Measurements from ENCODE around the gene MGAT5B.

MGAT5B gene

GRCh38 chr17:76905036-76905435 is 36.8 kb downstream of the MGAT5B start:
- no peak for DNase-seq (ENCODE audit: low read depth, low spot score)

GRCh38 chr17:76905836-76906235 is 37.6 kb downstream of the MGAT5B start:
- no peak for DNase-seq (ENCODE audit: low read depth, low spot score)

GRCh38 chr17:76906463-76906862 is 38.3 kb downstream of the MGAT5B start:
- no peak for DNase-seq (ENCODE audit: low read depth, low spot score)

GRCh38 chr17:76907352-76907751 is 39.1 kb downstream of the MGAT5B start:
- no peak for DNase-seq (ENCODE audit: low read depth, low spot score)

- peak; percentile 84 for DNase-seq (ENCODE audit: low read depth, low spot score)
Measured at GRCh38 chr17:76909971-76910760, 42.0 kb downstream of the MGAT5B start.

- DNase-seq (ENCODE audit: low read depth, low spot score), result no peak
Measured at GRCh38 chr17:76911299-76912017, 43.3 kb downstream of the MGAT5B start.

GRCh38 chr17:76912421-76913164 is 44.4 kb downstream of the MGAT5B start:
- DNase-seq (ENCODE audit: low read depth, low spot score), result no peak

GRCh38 chr17:76914937-76915336 is 46.7 kb downstream of the MGAT5B start:
- DNase-seq (ENCODE audit: low read depth, low spot score), result no peak

- no peak for DNase-seq (ENCODE audit: low read depth, low spot score)
Measured at GRCh38 chr17:76915840-76916510, 47.8 kb downstream of the MGAT5B start.

GRCh38 chr17:76917829-76918228 is 49.6 kb downstream of the MGAT5B start:
- DNase-seq (ENCODE audit: low read depth, low spot score), result no peak

- DNase-seq (ENCODE audit: low read depth, low spot score), result no peak
Measured at GRCh38 chr17:76918811-76919210, 50.6 kb downstream of the MGAT5B start.

- DNase-seq (ENCODE audit: low read depth, low spot score), result peak; percentile 25
Measured at GRCh38 chr17:76920364-76921139, 52.3 kb downstream of the MGAT5B start.

- no peak for DNase-seq (ENCODE audit: low read depth, low spot score)
Measured at GRCh38 chr17:76921340-76922036, 53.3 kb downstream of the MGAT5B start.

GRCh38 chr17:76922084-76922483 is 53.9 kb downstream of the MGAT5B start:
- DNase-seq (ENCODE audit: low read depth, low spot score), result no peak

- no peak for DNase-seq (ENCODE audit: low read depth, low spot score)
Measured at GRCh38 chr17:76922967-76923366, 54.8 kb downstream of the MGAT5B start.

- DNase-seq (ENCODE audit: low read depth, low spot score), result no peak
Measured at GRCh38 chr17:76923491-76923890, 55.3 kb downstream of the MGAT5B start.

GRCh38 chr17:76924345-76925342 is 56.4 kb downstream of the MGAT5B start:
- DNase-seq (ENCODE audit: low read depth, low spot score), result no peak

- no peak for DNase-seq (ENCODE audit: low read depth, low spot score)
Measured at GRCh38 chr17:76925441-76925891, 57.3 kb downstream of the MGAT5B start.

- DNase-seq (ENCODE audit: low read depth, low spot score), result no peak
Measured at GRCh38 chr17:76926237-76926866, 58.1 kb downstream of the MGAT5B start.
